ENCODE results near the gene GLRA1. TPM values are rescaled to one million over a fixed set of nuclear protein-coding genes. Genes with fewer than 3 reads are reported as not detected.
"Not testable (repeated sequence)": the region's sequence is repeated elsewhere in the genome, so short reads cannot be mapped to it uniquely, and the experiment has no call there.

The GLRA1 gene
- total RNA-seq, 1 experiment from 2014 or later: not detected

- DNase-seq (ENCODE audit: low read depth, low spot score) (no peak), ATAC-seq (peak; percentile 44)
- no peak overlapping the region for H3K4me3 ChIP-seq (ENCODE audit: low read depth in 2 of 2, low read length in 2 of 2)
- no peaks in the 10 kb centered on the region for H3K27me3 ChIP-seq (ENCODE audit: control insufficient read depth, insufficient read depth, low read length)
- in situ Hi-C loops (cut with HindIII; ENCODE audit: low pct_unique_long_range_greater_than_20kb, low sequenced_read_pairs) (no loop called here), intact Hi-C loops (cut with micrococcal nuclease; ENCODE audit: unreplicated experiment) (no loop called here)
- no peaks in the 10 kb centered on the region for H3K4me1 ChIP-seq (ENCODE audit: control insufficient read depth, insufficient read depth, low read length)
- TF ChIP-seq TCF7L2 (IDR thresholded peaks at IDR 0.05; ENCODE audit: low read depth, low read length) (no peak), SIN3A (IDR thresholded peaks at IDR 0.05; ENCODE audit: borderline replicate concordance, insufficient read depth, low read depth, low read length) (no peak), CTCF (IDR thresholded peaks at IDR 0.05) (no peak), POLR2AphosphoS5 (IDR thresholded peaks at IDR 0.05; ENCODE audit: low read depth, low read length) (no peak)
- TF ChIP-seq, protein P1, sequence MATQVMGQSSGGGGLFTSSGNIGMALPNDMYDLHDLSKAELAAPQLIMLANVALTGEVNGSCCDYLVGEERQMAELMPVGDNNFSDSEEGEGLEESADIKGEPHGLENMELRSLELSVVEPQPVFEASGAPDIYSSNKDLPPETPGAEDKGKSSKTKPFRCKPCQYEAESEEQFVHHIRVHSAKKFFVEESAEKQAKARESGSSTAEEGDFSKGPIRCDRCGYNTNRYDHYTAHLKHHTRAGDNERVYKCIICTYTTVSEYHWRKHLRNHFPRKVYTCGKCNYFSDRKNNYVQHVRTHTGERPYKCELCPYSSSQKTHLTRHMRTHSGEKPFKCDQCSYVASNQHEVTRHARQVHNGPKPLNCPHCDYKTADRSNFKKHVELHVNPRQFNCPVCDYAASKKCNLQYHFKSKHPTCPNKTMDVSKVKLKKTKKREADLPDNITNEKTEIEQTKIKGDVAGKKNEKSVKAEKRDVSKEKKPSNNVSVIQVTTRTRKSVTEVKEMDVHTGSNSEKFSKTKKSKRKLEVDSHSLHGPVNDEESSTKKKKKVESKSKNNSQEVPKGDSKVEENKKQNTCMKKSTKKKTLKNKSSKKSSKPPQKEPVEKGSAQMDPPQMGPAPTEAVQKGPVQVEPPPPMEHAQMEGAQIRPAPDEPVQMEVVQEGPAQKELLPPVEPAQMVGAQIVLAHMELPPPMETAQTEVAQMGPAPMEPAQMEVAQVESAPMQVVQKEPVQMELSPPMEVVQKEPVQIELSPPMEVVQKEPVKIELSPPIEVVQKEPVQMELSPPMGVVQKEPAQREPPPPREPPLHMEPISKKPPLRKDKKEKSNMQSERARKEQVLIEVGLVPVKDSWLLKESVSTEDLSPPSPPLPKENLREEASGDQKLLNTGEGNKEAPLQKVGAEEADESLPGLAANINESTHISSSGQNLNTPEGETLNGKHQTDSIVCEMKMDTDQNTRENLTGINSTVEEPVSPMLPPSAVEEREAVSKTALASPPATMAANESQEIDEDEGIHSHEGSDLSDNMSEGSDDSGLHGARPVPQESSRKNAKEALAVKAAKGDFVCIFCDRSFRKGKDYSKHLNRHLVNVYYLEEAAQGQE (IDR thresholded peaks at IDR 0.05; ENCODE audit: insufficient read depth in 1 of 2, low read depth in 2 of 2, low read length in 1 of 2): no peak
- H3K9me3 ChIP-seq (ENCODE audit: control insufficient read depth, insufficient read depth, low read depth, low read length): no peaks in the 10 kb centered on the region
- BruUV-seq (replicated peaks): no TSS peak
- ChIA-PET CTCF (no interaction called here), POLR2A (no interaction called here)
- no peaks in the 10 kb centered on the region for H3K36me3 ChIP-seq (ENCODE audit: control insufficient read depth, insufficient read depth, low read length)
- H3K27ac ChIP-seq (ENCODE audit: low read length): no peak overlapping the region
Observed at GRCh38 chr5:151895660-151896030, 29.0 kb downstream of the GLRA1 start.

GRCh38 chr5:151893485-151893884, 31.2 kb downstream of the GLRA1 start:
- H3K9me3 ChIP-seq (ENCODE audit: control insufficient read depth, insufficient read depth, low read depth, low read length); CTCF ChIA-PET; H3K4me3 ChIP-seq (ENCODE audit: low read depth in 2 of 2, low read length in 2 of 2); DNase-seq (ENCODE audit: low read depth, low spot score); H3K27me3 ChIP-seq (ENCODE audit: control insufficient read depth, insufficient read depth, low read length); ATAC-seq; H3K4me1 ChIP-seq (ENCODE audit: control insufficient read depth, insufficient read depth, low read length); H3K27ac ChIP-seq (ENCODE audit: low read length); intact Hi-C loops (cut with micrococcal nuclease; ENCODE audit: unreplicated experiment); POLR2A ChIA-PET; H3K36me3 ChIP-seq (ENCODE audit: control insufficient read depth, insufficient read depth, low read length); in situ Hi-C loops (cut with HindIII; ENCODE audit: low pct_unique_long_range_greater_than_20kb, low sequenced_read_pairs); BruUV-seq (replicated peaks): not testable (repeated sequence)

- CTCF ChIA-PET: no interaction called here
- in situ Hi-C loops (cut with HindIII; ENCODE audit: low pct_unique_long_range_greater_than_20kb, low sequenced_read_pairs) (no loop called here), intact Hi-C loops (cut with micrococcal nuclease; ENCODE audit: unreplicated experiment) (no loop called here)
- DNase-seq (ENCODE audit: low read depth, low spot score) (no peak), ATAC-seq (no peak)
- TF ChIP-seq, protein P1 (IDR thresholded peaks at IDR 0.05; ENCODE audit: insufficient read depth in 1 of 2, low read depth in 2 of 2, low read length in 1 of 2): no peak
- TF ChIP-seq SIN3A (IDR thresholded peaks at IDR 0.05; ENCODE audit: borderline replicate concordance, insufficient read depth, low read depth, low read length): no peak
- no peak for TF ChIP-seq CTCF (IDR thresholded peaks at IDR 0.05)
- no peak for TF ChIP-seq TCF7L2 (IDR thresholded peaks at IDR 0.05; ENCODE audit: low read depth, low read length)
- no peak for TF ChIP-seq POLR2AphosphoS5 (IDR thresholded peaks at IDR 0.05; ENCODE audit: low read depth, low read length)
- Histone ChIP-seq H3K4me3 (ENCODE audit: low read depth in 2 of 2, low read length in 2 of 2) (no peak overlapping the region), H3K36me3 (ENCODE audit: control insufficient read depth, insufficient read depth, low read length) (no peaks in the 10 kb centered on the region), H3K9me3 (ENCODE audit: control insufficient read depth, insufficient read depth, low read depth, low read length) (no peaks in the 10 kb centered on the region), H3K27me3 (ENCODE audit: control insufficient read depth, insufficient read depth, low read length) (no peaks in the 10 kb centered on the region), H3K4me1 (ENCODE audit: control insufficient read depth, insufficient read depth, low read length) (no peaks in the 10 kb centered on the region), H3K27ac (ENCODE audit: low read length) (no peak overlapping the region)
- no TSS peak for BruUV-seq (replicated peaks)
- POLR2A ChIA-PET: no interaction called here
Observed at GRCh38 chr5:151892393-151892792, 32.3 kb downstream of the GLRA1 start.
